Retina (tissue), 1 donor: ENCODE results near the gene LYSMD4.
"Not testable (repeated sequence)": the region's sequence is repeated elsewhere in the genome, so short reads cannot be mapped to it uniquely, and the experiment has no call there.

ENCODE experiments used
- DNase-seq: peaks from one replicate; pipeline ENCODE4 v3.0.0-alpha.2; 2016

The LYSMD4 gene

GRCh38 chr15:99733268-99734039 is at the start of gene LYSMD4:
Gene LYSMD4 (minus strand): TSS chr15:99733437. CDS start chr15:99731999, 1,438 bp downstream.
- DNase-seq: peak; percentile 93

- not testable (repeated sequence) for DNase-seq
Measured at GRCh38 chr15:99782029-99782428, 48.8 kb upstream of the LYSMD4 start.

- DNase-seq: no peak
Measured at GRCh38 chr15:99777144-99777543, 43.9 kb upstream of the LYSMD4 start.

DNA sequence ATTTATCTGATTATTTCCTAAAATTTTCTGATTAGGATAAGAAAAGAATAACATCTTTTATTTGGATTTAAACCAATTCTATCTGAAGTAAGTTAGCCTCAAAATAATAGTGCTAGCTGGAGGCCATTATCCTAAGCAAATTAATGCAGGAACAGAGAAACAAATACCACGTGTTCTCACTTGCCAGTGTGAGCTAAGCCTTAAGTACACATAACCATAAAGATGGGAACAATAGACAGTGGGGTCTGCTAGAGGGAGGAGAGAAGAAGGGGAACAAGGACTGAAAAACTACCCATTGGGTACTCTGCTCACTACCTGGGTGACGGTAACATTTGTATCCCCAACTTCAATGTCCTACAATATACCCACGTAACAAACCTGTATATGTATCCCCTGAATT is 31.3 kb upstream of the LYSMD4 start:
- no peak for DNase-seq

DNA sequence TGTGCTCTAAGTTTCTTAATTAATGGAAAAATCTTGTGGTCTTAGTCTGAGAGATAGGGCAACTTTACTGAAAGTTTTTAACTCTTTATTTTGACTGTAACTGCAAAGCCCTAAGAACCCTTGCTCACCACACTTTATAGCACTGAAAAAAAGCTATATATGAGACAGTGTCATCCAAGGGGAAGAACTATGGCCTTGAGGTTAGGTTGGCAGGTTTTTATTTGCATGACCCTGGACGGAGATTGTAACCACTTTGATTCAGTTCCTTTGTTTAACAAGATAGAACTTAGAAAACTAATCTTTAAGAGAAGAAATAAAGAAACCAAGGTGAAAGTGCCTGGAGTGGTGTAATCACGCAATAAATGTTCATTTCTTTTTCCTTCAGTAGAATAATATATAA is 30.6 kb upstream of the LYSMD4 start:
- no peak for DNase-seq

GRCh38 chr15:99762288-99762687 is 29.1 kb upstream of the LYSMD4 start:
- no peak for DNase-seq

DNA sequence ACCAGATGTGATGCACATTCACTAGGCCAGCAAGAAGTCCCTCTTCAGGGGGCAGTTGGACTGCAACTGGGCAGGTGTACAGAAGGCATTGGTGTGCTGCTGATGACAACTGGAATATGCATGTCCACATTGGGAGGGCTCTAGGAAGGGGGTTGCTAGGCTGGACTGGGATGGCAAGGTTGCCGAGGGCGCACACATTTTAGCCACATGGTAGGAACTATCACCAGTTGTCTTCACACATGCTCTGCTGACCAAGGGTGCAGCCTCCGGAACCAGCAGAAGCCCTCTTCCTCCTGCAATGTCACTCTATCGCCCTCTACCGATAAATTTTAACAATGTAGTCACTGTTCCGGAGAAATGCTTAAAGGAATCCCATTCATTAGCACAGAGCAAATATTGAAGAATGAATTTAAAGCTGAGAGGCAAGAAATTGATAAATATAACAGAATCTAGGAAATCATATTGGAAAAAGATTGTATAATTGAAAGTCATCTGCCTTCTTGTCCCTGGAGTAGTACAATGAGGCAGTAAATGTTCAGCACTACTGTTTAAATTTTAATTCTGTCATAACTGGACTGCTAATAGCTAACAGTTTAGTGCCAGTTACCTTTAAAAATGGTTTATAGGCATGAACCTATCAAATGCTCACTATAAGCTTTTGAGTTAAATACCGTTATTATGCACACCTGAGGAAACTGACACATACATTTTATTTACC is 22.6 kb upstream of the LYSMD4 start:
- DNase-seq: peak; percentile 71

DNA sequence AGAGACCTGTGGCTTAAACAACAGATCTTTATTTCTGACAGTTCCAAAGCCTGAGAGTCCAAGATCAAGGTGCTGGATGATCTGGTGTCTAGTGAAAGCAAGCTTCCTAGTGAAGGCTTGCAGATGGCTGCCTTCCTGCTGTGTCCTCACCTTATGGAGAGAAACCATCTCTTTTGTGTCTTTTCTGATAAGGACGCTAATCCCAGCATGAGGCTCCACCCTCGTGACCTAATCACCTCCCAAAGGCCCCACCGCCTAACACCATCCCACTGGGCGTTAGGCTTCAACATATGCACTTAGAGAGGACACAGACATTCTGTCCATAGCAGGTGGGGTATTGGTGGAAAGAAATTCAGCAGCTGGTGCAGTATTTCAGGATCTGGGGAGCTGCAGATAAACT is 19.8 kb upstream of the LYSMD4 start:
- DNase-seq: no peak

DNA sequence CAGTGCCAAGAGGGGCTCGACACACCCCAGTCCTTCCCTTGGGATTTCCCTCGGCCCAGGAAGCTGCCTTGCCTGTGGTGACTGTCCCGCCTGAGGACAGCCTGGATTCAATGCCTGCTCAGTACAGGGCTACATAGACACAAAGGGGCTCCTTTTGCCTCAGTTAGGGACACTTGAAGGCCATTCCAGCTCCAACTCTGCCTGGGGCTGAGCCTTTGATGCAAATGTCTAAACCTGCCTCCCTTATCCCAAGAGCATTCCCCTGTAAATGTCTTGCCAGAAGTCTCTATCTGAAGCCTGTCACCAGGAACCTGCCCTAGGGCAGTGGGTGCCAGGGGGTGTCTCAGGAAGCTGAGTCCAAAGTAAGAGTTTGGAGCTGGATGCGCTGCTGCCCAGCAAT is 19.3 kb upstream of the LYSMD4 start:
- no peak for DNase-seq

DNA sequence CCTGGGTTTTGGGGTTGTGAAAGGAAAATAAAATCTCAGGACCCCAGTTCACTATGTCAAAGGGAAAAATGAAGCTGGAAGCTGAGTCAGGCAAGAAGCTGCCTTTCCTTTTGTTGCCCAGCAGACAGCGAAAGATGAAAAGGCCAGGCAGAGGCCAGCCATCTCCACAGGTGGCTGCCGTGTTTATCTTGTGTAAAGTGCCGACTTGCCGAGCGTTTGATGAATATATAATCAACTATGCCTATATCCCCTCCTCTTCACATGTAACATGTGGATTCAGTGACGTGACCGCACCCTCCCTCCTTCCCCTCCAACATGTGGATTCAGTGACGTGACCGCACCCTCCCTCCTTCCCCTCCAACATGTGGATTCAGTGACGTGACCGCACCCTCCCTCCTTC is 17.1 kb upstream of the LYSMD4 start:
- not testable (repeated sequence) for DNase-seq

DNA sequence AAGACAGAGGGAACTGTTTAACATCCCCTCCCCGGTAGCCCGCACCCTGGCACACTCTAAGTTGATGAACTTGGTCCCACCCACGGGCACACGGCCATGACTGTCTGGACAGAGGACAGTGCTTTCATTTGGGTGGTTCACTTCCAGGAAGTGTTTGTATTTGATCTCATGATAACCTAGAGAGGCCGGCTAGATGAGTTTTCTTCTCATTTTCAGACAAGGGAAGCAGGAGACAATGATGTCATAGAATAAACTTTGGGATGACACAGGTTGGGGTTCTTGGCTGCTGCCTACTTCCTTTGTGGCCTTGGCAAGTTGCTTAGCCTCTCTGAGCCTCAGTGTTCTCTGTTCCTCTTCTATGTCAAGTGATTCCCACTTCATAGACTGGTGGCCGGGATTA is 16.1 kb upstream of the LYSMD4 start:
- no peak for DNase-seq

- no peak for DNase-seq
Measured at GRCh38 chr15:99745370-99746086, 12.3 kb upstream of the LYSMD4 start.

DNA sequence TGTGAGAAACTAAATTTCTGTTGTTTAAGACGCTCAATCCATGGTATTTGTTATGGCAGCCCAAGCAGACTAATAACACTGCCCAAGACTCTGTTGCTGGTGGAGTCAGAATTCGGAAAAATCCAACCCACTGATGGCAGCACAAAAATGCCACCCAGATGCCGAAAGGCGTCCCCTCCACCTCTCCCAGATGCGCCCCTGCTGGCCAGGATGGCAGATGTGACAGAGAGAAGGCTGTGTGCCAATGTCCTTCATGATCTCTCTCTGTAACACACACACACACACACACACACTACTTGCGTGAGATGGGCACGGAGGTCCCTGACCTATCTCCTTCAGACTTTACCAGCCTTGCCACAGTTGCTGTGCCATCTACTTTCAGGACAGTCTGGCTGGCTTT is 10.9 kb upstream of the LYSMD4 start:
- DNase-seq: no peak

DNA sequence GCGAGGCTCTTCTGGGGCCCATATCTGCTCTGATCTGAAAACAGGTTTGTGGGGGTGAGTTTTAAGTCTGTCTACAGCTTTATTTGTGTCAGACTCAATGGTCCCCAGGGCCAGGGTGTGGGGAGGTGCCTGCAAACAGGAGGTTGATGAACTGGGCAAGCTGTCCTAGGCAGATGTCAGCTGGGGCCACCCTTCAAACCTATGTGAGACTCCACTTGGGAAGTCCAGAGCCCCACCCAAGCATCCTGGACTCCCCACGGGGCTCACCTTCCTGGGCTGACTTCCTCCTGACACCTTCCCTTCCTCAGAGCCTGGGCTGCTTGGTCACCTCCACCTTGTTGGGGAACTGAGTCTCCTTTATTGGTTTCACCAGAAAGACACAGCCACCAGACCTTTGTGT is 8.6 kb upstream of the LYSMD4 start:
- DNase-seq: no peak

- no peak for DNase-seq
Measured at GRCh38 chr15:99738021-99738847, 5.0 kb upstream of the LYSMD4 start.

DNA sequence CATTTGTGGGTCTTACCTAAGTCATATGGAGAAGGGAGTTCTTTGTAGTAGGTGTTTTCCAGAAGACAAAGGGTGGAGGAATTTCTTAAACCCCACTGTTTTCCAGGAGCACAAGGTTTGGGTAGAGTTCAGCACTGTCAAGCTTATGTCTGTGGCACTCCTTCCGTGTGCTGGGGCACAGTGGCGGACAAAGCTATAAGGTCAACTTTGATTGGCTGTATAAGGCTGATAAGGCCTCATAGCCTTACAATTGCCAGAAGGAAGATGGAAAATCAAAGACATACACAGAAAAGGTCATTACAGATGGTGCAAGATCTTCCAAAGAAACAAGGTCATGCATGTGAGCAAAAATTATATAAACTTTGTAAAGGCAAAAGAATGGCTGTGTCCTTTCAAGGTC is 3.5 kb upstream of the LYSMD4 start:
- no peak for DNase-seq

DNA sequence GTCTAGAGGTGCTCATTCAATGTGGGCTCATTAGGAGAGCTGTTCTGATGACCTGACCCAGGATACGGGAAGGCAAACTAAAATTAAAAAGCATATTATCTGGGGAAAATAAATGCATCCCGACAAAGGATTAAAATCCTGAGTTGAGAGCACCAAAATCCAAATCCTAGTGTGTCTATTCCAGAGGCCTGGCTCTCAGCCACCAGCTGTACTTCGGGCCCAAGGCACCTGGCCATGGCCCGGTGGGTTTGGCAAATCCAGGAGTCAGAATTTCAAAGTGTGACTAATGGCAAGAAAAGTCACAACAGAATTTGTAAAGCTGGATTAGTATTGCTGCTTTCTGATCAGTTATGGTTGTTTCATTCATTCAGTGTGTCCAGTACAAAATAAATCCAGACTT is 2.6 kb upstream of the LYSMD4 start:
- no peak for DNase-seq

DNA sequence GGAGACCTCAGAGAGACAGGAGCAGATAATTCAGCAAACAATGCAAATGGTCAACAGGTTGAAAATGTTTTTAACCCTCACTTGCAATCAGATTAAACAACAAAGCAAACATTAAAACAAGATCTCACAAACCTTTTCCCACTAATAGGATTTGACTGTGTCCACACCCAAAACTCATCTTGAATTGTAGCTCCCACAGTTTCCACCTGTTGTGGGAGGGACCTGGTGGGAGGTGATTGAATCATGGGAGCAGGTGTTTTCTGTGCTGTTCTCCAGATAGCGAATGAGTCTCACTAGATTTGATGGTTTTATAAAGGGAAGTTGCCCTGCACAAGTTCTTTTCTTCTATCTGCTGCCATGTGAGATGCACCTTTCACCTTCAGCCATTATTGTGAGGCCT is 1.3 kb upstream of the LYSMD4 start:
- no peak for DNase-seq

- not testable (repeated sequence) for DNase-seq
Measured at GRCh38 chr15:99734040-99734291, 729 bp upstream of the LYSMD4 start.

DNA sequence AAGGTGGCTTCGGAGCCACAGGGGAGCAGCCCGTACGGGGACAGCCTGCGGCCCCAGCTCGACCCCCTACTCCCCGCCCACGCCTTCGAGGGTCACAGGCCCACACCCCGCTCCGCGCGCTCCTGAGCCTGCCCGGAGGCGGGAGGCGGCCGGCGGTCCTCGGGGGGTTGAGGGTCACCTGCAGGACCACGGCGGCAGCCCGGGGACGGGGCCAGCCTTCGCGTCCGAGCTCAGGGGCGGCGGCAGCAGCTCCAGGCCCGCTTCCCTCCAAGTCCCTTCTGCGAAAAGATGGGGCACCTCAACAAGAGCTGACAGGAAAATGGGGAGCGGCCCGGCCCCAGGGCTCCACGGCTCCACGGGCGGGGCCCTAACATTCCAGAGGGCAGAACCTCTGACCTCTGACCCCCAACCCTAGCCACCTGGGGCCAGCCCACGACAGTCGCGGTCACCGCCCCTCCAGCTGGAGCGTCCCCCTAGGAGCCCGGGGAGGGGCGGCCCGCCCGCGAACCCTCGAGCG is 428 bp downstream of the LYSMD4 start:
- DNase-seq: no peak

- no peak for DNase-seq
Measured at GRCh38 chr15:99732124-99732750, 1.0 kb downstream of the LYSMD4 start.

- DNase-seq: peak; percentile 58
Measured at GRCh38 chr15:99731336-99732123, 1.7 kb downstream of the LYSMD4 start.
